ENCODE results near the gene ADGRF3.
"Not testable (repeated sequence)": the region's sequence is repeated elsewhere in the genome, so short reads cannot be mapped to it uniquely, and the experiment has no call there.

Gene ADGRF3

DNA sequence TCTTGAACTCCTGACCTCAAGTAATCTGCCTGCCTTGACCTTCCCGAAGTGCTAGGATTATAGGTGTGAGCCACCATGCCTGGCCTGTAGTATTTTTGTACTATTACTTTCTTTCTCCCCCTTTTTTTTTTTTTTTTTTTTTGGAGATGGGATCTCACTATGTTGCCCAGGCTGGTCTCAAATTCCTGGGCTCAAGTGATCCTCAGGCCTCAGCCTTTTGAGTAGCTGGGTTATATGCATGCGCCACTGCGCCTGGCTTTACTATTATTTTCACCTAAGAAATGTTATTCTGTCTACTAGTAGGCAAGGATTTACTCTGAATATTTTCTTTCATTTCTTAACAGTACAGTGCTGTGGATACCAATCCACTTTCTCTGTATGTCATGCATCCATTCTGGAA is 17.4 kb upstream of the ADGRF3 start:
- in situ Hi-C loops (cut with MboI; ENCODE audit: low pct_unique_long_range_greater_than_20kb, low sequenced_read_pairs, unreplicated experiment), result no loop called here
- DNase-seq (ENCODE audit: low spot score), result no peak
- TF ChIP-seq, protein P1, sequence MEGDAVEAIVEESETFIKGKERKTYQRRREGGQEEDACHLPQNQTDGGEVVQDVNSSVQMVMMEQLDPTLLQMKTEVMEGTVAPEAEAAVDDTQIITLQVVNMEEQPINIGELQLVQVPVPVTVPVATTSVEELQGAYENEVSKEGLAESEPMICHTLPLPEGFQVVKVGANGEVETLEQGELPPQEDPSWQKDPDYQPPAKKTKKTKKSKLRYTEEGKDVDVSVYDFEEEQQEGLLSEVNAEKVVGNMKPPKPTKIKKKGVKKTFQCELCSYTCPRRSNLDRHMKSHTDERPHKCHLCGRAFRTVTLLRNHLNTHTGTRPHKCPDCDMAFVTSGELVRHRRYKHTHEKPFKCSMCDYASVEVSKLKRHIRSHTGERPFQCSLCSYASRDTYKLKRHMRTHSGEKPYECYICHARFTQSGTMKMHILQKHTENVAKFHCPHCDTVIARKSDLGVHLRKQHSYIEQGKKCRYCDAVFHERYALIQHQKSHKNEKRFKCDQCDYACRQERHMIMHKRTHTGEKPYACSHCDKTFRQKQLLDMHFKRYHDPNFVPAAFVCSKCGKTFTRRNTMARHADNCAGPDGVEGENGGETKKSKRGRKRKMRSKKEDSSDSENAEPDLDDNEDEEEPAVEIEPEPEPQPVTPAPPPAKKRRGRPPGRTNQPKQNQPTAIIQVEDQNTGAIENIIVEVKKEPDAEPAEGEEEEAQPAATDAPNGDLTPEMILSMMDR (IDR thresholded peaks at IDR 0.05; ENCODE audit: extremely low read depth, insufficient read depth, missing control alignments), result no peak

DNA sequence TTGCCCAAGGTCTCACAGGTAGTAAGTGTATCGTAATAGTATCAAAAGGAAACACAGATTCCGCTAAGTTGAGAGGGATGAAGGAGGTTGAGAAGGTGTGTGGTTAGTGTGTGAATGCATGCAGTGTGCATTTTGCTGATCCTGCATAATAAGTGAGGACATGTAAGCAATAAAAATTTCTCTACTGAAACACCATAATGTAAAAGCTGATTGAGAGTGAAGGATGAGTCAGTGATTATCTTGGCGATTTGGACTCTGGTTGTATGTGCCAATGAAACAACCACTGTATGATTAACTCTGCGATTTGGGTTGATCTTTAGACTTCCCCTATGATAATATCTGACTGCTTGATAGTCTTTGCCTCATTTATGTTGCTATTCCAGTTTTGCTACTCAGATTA is 16.7 kb upstream of the ADGRF3 start:
- TF ChIP-seq, protein P1 (IDR thresholded peaks at IDR 0.05; ENCODE audit: extremely low read depth, insufficient read depth, missing control alignments), result no peak
- in situ Hi-C loops (cut with MboI; ENCODE audit: low pct_unique_long_range_greater_than_20kb, low sequenced_read_pairs, unreplicated experiment), result no loop called here
- no peak for DNase-seq (ENCODE audit: low spot score)

DNA sequence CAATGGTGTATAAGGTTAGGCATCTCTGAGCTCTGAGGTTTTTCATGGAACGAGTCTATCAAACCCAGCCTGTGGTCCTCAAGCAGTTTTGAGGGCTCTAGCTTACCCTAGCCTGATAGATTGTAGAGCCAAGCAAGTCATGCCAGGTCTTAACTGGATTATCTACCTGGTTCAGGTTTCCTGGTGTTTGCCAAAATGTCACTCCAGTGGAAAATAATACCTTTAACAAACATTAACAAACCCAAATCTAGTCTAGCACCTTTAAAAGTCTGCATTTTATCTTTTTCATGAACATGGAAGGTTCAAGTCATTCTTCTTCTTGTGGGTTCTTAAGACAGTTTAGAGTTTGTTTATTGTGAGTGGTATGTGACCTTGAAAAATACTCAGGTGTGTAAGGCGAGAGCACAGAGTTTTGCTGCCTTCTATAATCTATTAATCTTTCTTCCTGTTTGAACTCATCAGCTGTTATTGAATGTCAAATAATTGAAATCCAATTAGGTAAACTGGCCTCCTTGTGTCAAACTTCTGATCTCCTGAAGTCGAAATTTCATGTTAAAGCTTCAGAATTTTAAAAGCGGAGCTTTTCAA is 13.4 kb upstream of the ADGRF3 start:
- in situ Hi-C loops (cut with MboI; ENCODE audit: low pct_unique_long_range_greater_than_20kb, low sequenced_read_pairs, unreplicated experiment), result no loop called here
- no peak for DNase-seq (ENCODE audit: low spot score)
- TF ChIP-seq, protein P1 (IDR thresholded peaks at IDR 0.05; ENCODE audit: extremely low read depth, insufficient read depth, missing control alignments), result no peak

DNA sequence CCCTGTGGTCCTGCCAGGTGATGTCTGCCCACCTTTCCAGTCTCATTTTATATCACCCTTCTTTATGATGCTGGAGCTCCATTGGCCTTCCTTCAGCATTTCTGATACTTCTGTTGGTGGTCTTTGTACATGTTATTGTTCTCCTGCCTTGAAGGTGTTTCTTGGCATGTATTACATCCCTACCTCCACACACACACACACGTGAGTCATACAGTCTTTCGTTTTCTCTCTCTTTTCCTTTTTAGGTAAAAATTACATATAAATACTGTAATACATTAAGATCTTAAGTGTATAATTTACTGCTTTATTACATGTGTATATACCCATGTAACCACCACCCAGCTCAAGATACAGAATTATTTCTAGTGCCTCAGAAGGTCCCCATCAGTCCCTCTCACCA is 10.2 kb upstream of the ADGRF3 start:
- in situ Hi-C loops (cut with MboI; ENCODE audit: low pct_unique_long_range_greater_than_20kb, low sequenced_read_pairs, unreplicated experiment), result no loop called here
- TF ChIP-seq, protein P1 (IDR thresholded peaks at IDR 0.05; ENCODE audit: extremely low read depth, insufficient read depth, missing control alignments), result no peak
- no peak for DNase-seq (ENCODE audit: low spot score)

DNA sequence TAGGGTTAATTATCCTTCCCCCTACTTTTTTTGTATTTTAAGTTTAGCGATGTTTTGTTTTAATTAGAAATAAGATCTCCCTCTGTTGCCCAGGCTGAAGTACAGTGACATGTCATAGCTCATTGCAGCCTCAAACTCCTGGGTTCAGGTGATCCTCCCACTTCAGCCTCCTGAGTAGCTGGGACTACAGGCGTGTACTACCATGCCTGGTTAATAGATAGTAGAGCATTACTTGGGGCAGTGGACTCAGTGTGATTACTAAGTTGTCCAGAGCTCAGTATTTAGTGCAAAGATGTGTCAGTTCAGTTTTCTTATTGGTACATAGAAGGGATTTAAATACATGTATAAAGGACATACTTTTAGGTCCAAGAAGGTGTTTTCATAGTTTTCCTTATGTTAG is 9.5 kb upstream of the ADGRF3 start:
- TF ChIP-seq, protein P1 (IDR thresholded peaks at IDR 0.05; ENCODE audit: extremely low read depth, insufficient read depth, missing control alignments), result no peak
- in situ Hi-C loops (cut with MboI; ENCODE audit: low pct_unique_long_range_greater_than_20kb, low sequenced_read_pairs, unreplicated experiment), result no loop called here

DNA sequence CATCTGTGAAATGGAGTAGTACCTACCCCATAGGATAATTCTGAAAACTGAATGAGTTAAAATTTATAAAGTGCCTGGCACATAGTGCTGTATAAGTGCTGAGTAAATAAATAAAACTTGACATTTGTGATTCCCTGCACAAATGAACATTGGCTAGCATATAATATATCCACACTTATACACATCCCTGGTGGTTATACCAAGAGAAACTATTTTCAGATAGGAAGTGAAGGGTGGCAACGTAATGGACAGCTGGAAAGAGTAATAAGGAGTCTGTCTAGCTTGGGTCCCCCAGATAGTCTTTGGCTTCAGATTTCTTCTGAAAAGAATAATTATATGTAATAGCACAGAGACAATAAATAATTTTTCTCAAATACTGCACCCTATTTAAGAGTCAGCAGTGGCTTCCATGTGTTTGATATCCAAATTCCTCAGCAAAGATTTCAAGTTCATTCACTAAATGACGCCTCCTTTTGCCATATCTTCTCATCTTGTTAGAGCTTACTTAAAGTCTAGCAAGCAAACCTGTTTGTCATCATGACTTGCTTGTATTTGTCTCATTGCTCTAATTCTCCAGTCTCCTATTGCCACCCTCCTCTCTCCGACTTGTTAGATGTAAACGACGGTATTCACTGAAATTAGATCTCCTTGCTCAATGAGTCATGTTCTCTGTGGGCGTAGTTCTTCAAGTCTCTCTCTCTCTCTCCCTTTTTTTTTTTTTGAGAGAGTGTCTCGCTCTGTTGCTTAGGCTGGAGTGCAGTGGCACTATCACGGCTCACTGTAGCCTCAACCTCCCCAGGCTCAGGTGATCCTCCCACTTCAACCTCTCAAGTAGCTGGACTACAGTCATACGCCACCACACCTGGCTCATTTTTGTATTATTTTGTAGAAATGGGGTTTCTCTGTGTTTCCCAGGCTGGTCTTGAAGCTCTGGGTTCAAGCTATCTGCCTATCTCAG is 8.7 kb upstream of the ADGRF3 start:
- TF ChIP-seq, protein P1 (IDR thresholded peaks at IDR 0.05; ENCODE audit: extremely low read depth, insufficient read depth, missing control alignments), result no peak

More for the DNA sequence above, 9.5 kb upstream of the ADGRF3 start:
- no peak for DNase-seq (ENCODE audit: low spot score)

DNA sequence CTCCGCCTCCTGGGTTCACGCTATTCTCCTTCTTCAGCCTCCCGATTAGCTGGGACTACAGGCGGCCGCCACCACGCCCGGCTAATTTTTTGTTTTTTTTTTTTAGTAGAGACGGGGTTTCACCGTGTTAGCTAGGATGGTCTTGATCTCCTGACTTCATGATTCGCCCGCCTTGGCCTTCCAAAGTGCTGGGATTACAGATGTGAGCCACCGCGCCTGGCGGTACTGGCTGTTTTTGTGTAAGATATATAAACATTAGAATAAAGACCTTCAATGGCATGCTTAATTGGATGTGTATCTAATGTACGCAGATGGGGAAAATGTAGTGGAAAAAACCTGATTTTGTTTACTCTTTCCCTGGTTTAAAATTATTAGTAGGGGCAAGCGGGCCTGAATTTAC is 7.9 kb upstream of the ADGRF3 start:
- in situ Hi-C loops (cut with MboI; ENCODE audit: low pct_unique_long_range_greater_than_20kb, low sequenced_read_pairs, unreplicated experiment), result not testable (repeated sequence)

More for the DNA sequence above, 8.7 kb upstream of the ADGRF3 start:
- in situ Hi-C loops (cut with MboI; ENCODE audit: low pct_unique_long_range_greater_than_20kb, low sequenced_read_pairs, unreplicated experiment), result no loop called here
- DNase-seq (ENCODE audit: low spot score), result no peak

More for the DNA sequence above, 7.9 kb upstream of the ADGRF3 start:
- DNase-seq (ENCODE audit: low spot score), result not testable (repeated sequence)

Measured in GM13977 (cell line).